Mesenteric fat pad (tissue), 1 donor: ENCODE measurements around the gene GRID1. TPM values are rescaled to one million over a fixed set of nuclear protein-coding genes. Genes with fewer than 3 reads are reported as not detected.

Experiments used
- DNase-seq: peaks from one replicate; pipeline ENCODE4 v3.0.0-alpha.2; 2020; ENCODE audit warnings: low spot score
- long read RNA-seq: library from polyadenylated mRNA; unstranded; transcript quantifications from one replicate; pipeline ENCODE4 v2.0.0, GENCODE V29; 2020
- total RNA-seq: library from RNA; stranded (reverse); fragmentation: NEBNext Ultra II Directional; extraction: Animal tissue kit (Norgen Biotek cat#: 25700); gene quantifications from one replicate; pipeline ENCODE4 v1.2.1, GENCODE V29; 2021
- donor health status: DM: yes; HTN: yes; CAD: no.

The GRID1 gene
- 2.1 TPM for total RNA-seq
- long read RNA-seq, partial matches to known transcripts, result 1 of 3 reads
- long read RNA-seq, other reads (novel, unspliced or antisense), result 2 of 3 reads

- DNase-seq, result peak; percentile 88
These were observed at the start of gene GRID1 for GRCh38 chr10:86366033-86366901. Gene GRID1 (minus strand): TSS chr10:86366795.

GRCh38 chr10:86415583-86415982, 49.0 kb upstream of the GRID1 start:
- no peak for DNase-seq

GRCh38 chr10:86415116-86415515, 48.5 kb upstream of the GRID1 start:
- no peak for DNase-seq

- no peak for DNase-seq
These were observed 46.6 kb upstream of the GRID1 start for GRCh38 chr10:86413046-86413728.

- DNase-seq, result no peak
These were observed 45.4 kb upstream of the GRID1 start for GRCh38 chr10:86411852-86412560.

GRCh38 chr10:86411281-86411841, 44.8 kb upstream of the GRID1 start:
- no peak for DNase-seq

GRCh38 chr10:86410542-86411124, 44.0 kb upstream of the GRID1 start:
- DNase-seq, result no peak

- DNase-seq, result no peak
These were observed 42.6 kb upstream of the GRID1 start for GRCh38 chr10:86409183-86409582.

- no peak for DNase-seq
These were observed 36.7 kb upstream of the GRID1 start for GRCh38 chr10:86403183-86403797.

- DNase-seq, result no peak
These were observed 35.8 kb upstream of the GRID1 start for GRCh38 chr10:86402283-86402941.

- no peak for DNase-seq
These were observed 35.1 kb upstream of the GRID1 start for GRCh38 chr10:86401588-86402282.

- DNase-seq, result no peak
These were observed 34.4 kb upstream of the GRID1 start for GRCh38 chr10:86400705-86401587.

- peak; percentile 97 for DNase-seq
These were observed 33.5 kb upstream of the GRID1 start for GRCh38 chr10:86399879-86400704.

- DNase-seq, result no peak
These were observed 32.9 kb upstream of the GRID1 start for GRCh38 chr10:86399514-86399878.

GRCh38 chr10:86397120-86397519, 30.5 kb upstream of the GRID1 start:
- no peak for DNase-seq

- DNase-seq, result no peak
These were observed 27.4 kb upstream of the GRID1 start for GRCh38 chr10:86393862-86394455.

- DNase-seq, result no peak
These were observed 26.8 kb upstream of the GRID1 start for GRCh38 chr10:86393362-86393761.
